Stimulated activated naive CD8-positive, alpha-beta T cell treated with anti-CD3 and anti-CD28 coated beads, Interleukin-15, amount 100 ng/mL, for 72 hours (primary cell): ENCODE results near the gene SH3D19.
A peak's percentile ranks its signal among the peaks of the same experiment; 100 is the strongest.
"Not testable (repeated sequence)": the region's sequence is repeated elsewhere in the genome, so short reads cannot be mapped to it uniquely, and the experiment has no call there.

Experiments
- ATAC-seq: fragments of 150-1000 bp; cut with Tn5 transposase; 2 replicates; pipeline ENCODE4 v1.10.0; 2021; ENCODE audit warnings: mild to moderate bottlenecking, moderate library complexity
- DNase-seq, 2 donors: peaks; one replicate each; pipeline ENCODE4 v3.0.0; 2021 to 2022
- H3K27ac Mint-ChIP-seq, 2 donors: one replicate each; pipeline ENCODE4 v1.8.0; 2022; ENCODE audit warnings: mild to moderate bottlenecking in 2 of 2, mixed read lengths in 2 of 2, moderate library complexity in 2 of 2
- H3K27me3 Mint-ChIP-seq: one replicate; pipeline ENCODE4 v1.8.0; 2022; ENCODE audit warnings: mixed read lengths
- H3K4me1 Mint-ChIP-seq: one replicate; pipeline ENCODE4 v1.8.0; 2022; ENCODE audit warnings: mild to moderate bottlenecking, mixed read lengths
- H3K4me3 Mint-ChIP-seq, 2 donors: one replicate each; pipeline ENCODE4 v1.8.0; 2022; ENCODE audit warnings: mild to moderate bottlenecking in 2 of 2, mixed read lengths in 2 of 2, moderate library complexity in 1 of 2
- H3K9me3 Mint-ChIP-seq, 2 donors: one replicate each; pipeline ENCODE4 v1.8.0; 2022; ENCODE audit warnings: mixed read lengths in 2 of 2

Gene SH3D19

DNA sequence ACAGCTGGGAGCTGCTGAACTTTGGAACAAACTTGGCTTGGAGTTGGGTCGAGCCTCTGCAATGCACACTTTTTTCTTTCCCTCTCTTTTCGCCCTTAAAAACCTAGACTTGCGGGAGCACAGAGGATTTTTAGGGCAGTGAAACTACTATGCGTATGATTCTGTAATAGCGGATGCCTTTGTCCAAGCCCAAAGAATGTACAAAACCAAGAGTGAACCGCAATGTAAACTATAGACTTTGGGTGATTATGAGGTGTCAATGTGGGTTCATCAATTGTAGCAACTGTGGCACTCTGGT is 493 bp upstream of the SH3D19 start:
- peaks cover 0 to 3% of the 10 kb centered on the region in 2 donors for H3K9me3 Mint-ChIP-seq
- peak overlapping the region; percentile 81 to 85 for H3K4me3 Mint-ChIP-seq
- ATAC-seq (no peak), DNase-seq (no peak)
- H3K27me3 Mint-ChIP-seq: peaks cover 62% of the 10 kb centered on the region
- peaks cover 8% of the 10 kb centered on the region for H3K4me1 Mint-ChIP-seq
- no peak overlapping the region for H3K27ac Mint-ChIP-seq

- H3K4me3 Mint-ChIP-seq: peak overlapping the region; percentile 57 to 72
- H3K27me3 Mint-ChIP-seq: peaks cover 74% of the 10 kb centered on the region
- no peak overlapping the region for H3K27ac Mint-ChIP-seq
Observed at GRCh38 chr4:151324752-151325110, 674 bp downstream of the SH3D19 start.

GRCh38 chr4:151324124-151324751 is 1.2 kb downstream of the SH3D19 start:
- H3K4me3 Mint-ChIP-seq: peak overlapping the region in 1 of 2 donors; percentile 57

More at GRCh38 chr4:151324752-151325110, 674 bp downstream of the SH3D19 start:
- Mint-ChIP-seq H3K9me3 (no peaks in the 10 kb centered on the region), H3K4me1 (peaks cover 8% of the 10 kb centered on the region)
- DNase-seq: peak; percentile 4 to 41
- ATAC-seq: peak; percentile 74

DNA sequence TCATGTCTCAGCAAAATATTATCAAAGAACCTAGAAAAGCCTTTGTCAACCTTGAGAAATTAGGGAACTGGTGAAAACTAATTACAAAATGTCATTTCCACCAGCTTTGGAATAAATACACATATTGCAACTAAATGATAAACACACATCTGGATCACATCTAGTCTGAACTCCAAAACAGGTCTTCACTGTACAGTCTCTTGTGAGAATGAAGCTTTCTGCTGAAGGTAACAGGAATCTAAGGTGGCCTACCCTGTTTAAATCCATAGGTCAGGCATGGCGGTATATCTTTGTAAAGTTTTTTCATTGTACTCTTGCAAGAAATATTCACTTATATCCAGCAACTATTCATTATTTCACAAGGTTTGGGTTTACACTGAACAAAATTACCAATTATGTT is 1.7 kb downstream of the SH3D19 start:
- peaks cover 8% of the 10 kb centered on the region for H3K4me1 Mint-ChIP-seq
- DNase-seq: no peak
- H3K27ac Mint-ChIP-seq: no peak overlapping the region
- H3K4me3 Mint-ChIP-seq: no peak overlapping the region
- H3K9me3 Mint-ChIP-seq: no peaks in the 10 kb centered on the region
- ATAC-seq: no peak
- peaks cover 80% of the 10 kb centered on the region for H3K27me3 Mint-ChIP-seq

More at GRCh38 chr4:151324124-151324751, 1.2 kb downstream of the SH3D19 start:
- Mint-ChIP-seq H3K9me3 (no peaks in the 10 kb centered on the region), H3K27ac (no peak overlapping the region), H3K4me1 (peaks cover 8% of the 10 kb centered on the region), H3K27me3 (peaks cover 79% of the 10 kb centered on the region)
- DNase-seq (no peak), ATAC-seq (no peak)

- Mint-ChIP-seq H3K4me3 (no peak overlapping the region), H3K4me1 (peaks cover 8% of the 10 kb centered on the region), H3K27me3 (peaks cover 80% of the 10 kb centered on the region), H3K27ac (no peak overlapping the region), H3K9me3 (no peaks in the 10 kb centered on the region)
- ATAC-seq (no peak), DNase-seq (no peak)
Observed at GRCh38 chr4:151322570-151322969, 2.8 kb downstream of the SH3D19 start.

DNA sequence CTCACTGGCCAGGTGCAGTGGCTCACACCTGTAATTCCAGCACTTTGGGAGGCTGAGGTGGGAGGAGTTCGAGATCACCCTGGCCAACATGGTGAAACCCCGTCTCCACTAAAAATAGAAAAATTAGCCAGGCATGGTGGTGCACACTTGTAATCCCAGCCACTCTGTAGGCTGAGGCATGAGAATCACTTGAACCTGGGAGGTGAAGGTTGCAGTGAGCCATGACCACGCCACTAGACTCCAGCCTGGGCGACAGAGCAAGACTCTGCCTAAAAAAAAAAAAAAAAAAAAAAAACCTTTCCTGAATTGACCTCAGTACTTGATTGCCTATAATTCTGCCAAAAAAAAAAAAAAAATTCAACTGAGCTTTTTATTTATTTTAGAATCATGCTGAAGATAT is 3.2 kb downstream of the SH3D19 start:
- not testable (repeated sequence) for DNase-seq, H3K9me3 Mint-ChIP-seq, H3K4me1 Mint-ChIP-seq, H3K4me3 Mint-ChIP-seq, H3K27ac Mint-ChIP-seq, ATAC-seq
- H3K27me3 Mint-ChIP-seq: peaks cover 80% of the 10 kb centered on the region

DNA sequence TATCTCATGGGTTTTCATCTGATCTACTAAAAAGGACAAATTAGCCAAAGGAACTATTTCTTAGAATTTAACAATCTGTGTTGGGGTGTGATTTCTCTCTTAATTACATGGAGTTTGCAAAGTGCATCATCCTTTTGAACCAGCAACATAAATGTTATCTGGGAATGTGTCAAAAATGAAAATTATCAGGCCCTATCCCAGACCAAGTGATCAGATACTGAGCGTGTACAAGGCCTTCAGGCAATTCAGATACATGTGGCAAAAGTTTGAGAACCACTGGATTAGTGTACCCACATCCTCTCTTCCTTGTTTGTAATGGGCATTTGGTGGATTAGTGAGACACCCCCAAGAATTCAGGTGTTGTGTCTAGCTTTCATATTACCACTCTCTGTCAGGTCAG is 3.8 kb downstream of the SH3D19 start:
- no peak for ATAC-seq
- H3K4me3 Mint-ChIP-seq: no peak overlapping the region
- H3K27me3 Mint-ChIP-seq: peaks cover 75% of the 10 kb centered on the region
- no peak for DNase-seq
- no peak overlapping the region for H3K27ac Mint-ChIP-seq
- H3K4me1 Mint-ChIP-seq: peaks cover 8% of the 10 kb centered on the region
- H3K9me3 Mint-ChIP-seq: no peaks in the 10 kb centered on the region

DNA sequence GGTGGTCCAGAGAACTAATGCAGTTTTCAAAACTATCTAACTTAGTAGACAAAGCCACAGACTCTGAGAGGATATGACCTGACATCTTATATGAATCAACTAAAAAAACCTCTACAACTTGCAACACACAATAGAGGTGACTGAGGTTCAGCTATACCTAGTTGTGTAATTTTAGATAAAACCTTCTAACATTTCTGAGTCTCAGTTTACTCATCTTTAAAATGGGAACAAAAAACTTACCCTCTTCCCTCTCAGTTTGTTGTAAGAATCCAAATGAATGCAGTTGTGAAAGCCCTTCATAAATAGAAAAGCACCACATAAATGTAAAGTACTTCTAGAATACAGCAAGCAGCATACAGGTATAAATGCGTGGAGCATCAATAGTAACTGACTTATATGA is 5.9 kb downstream of the SH3D19 start:
- ATAC-seq (no peak), DNase-seq (no peak)
- H3K27me3 Mint-ChIP-seq: peaks cover 70% of the 10 kb centered on the region
- no peaks in the 10 kb centered on the region for H3K9me3 Mint-ChIP-seq
- H3K4me3 Mint-ChIP-seq: no peak overlapping the region
- no peaks in the 10 kb centered on the region for H3K4me1 Mint-ChIP-seq
- no peak overlapping the region for H3K27ac Mint-ChIP-seq

- no peaks in the 10 kb centered on the region for H3K9me3 Mint-ChIP-seq
- H3K27me3 Mint-ChIP-seq: peaks cover 59% of the 10 kb centered on the region
- no peak for DNase-seq
- H3K4me3 Mint-ChIP-seq: no peak overlapping the region
- H3K4me1 Mint-ChIP-seq: no peaks in the 10 kb centered on the region
- ATAC-seq: no peak
- no peak overlapping the region for H3K27ac Mint-ChIP-seq
Observed at GRCh38 chr4:151318307-151319006, 6.9 kb downstream of the SH3D19 start.

DNA sequence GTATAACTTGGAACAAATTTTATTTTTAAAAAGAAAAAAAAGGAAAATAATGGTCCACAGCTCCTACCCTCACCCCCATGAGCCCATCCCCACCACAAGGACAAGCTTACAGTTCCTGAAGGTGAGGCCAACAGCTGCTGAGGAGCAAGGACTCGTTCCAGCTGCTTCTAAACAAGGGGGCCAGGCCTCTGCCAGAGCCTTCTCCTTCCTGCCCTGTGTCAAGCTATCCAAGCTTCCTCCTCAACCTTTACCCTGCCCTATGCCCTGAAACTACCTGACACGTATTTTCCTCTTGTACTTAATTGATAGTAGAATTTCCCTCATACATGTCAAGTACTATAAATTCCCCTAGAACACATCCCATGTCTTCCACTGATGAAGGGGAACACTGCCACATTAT is 8.8 kb downstream of the SH3D19 start:
- no peaks in the 10 kb centered on the region for H3K9me3 Mint-ChIP-seq
- no peak for ATAC-seq
- H3K4me3 Mint-ChIP-seq: no peak overlapping the region
- DNase-seq: no peak
- peaks cover 41% of the 10 kb centered on the region for H3K27me3 Mint-ChIP-seq
- H3K27ac Mint-ChIP-seq: no peak overlapping the region
- no peaks in the 10 kb centered on the region for H3K4me1 Mint-ChIP-seq

- H3K27me3 Mint-ChIP-seq: peaks cover 28% of the 10 kb centered on the region
- ATAC-seq: no peak
- no peak overlapping the region for H3K4me3 Mint-ChIP-seq
- H3K27ac Mint-ChIP-seq: no peak overlapping the region
- H3K4me1 Mint-ChIP-seq: no peaks in the 10 kb centered on the region
- no peak for DNase-seq
- no peaks in the 10 kb centered on the region for H3K9me3 Mint-ChIP-seq
Observed at GRCh38 chr4:151315212-151315886, 10.1 kb downstream of the SH3D19 start.

- peaks cover 20% of the 10 kb centered on the region for H3K27me3 Mint-ChIP-seq
Observed at GRCh38 chr4:151314479-151314878, 10.9 kb downstream of the SH3D19 start.

DNA sequence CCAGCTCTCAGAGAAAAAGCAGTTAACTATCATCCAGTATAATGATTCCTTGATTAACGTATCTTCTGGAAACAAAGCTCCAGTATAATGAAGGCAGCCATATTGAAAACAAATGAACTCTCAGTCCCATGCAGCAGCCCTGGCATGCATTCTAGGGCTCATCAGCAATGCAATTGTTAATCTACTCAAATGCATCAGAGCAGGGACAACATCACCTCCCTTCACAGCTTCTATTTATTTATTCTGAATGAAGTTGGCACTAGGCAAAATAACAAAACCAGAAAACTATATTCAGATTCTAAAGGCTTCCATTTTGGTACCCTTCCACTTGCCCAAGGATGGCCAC is 11.4 kb downstream of the SH3D19 start:
- H3K9me3 Mint-ChIP-seq: no peaks in the 10 kb centered on the region

More at GRCh38 chr4:151314479-151314878, 10.9 kb downstream of the SH3D19 start:
- ATAC-seq (no peak), DNase-seq (no peak)
- H3K9me3 Mint-ChIP-seq: no peaks in the 10 kb centered on the region
- H3K4me1 Mint-ChIP-seq: no peaks in the 10 kb centered on the region
- H3K4me3 Mint-ChIP-seq: no peak overlapping the region
- H3K27ac Mint-ChIP-seq: no peak overlapping the region

GRCh38 chr4:151313306-151314009 is 11.9 kb downstream of the SH3D19 start:
- Mint-ChIP-seq H3K27me3 (peaks cover 16% of the 10 kb centered on the region), H3K4me3 (no peak overlapping the region), H3K27ac (no peak overlapping the region), H3K4me1 (no peaks in the 10 kb centered on the region), H3K9me3 (no peaks in the 10 kb centered on the region)
- DNase-seq: no peak
- no peak for ATAC-seq

More for the DNA sequence above, 11.4 kb downstream of the SH3D19 start:
- ATAC-seq: no peak
- no peak for DNase-seq
- H3K4me3 Mint-ChIP-seq: no peak overlapping the region
- H3K27me3 Mint-ChIP-seq: peaks cover 16% of the 10 kb centered on the region
- no peak overlapping the region for H3K27ac Mint-ChIP-seq
- H3K4me1 Mint-ChIP-seq: no peaks in the 10 kb centered on the region

DNA sequence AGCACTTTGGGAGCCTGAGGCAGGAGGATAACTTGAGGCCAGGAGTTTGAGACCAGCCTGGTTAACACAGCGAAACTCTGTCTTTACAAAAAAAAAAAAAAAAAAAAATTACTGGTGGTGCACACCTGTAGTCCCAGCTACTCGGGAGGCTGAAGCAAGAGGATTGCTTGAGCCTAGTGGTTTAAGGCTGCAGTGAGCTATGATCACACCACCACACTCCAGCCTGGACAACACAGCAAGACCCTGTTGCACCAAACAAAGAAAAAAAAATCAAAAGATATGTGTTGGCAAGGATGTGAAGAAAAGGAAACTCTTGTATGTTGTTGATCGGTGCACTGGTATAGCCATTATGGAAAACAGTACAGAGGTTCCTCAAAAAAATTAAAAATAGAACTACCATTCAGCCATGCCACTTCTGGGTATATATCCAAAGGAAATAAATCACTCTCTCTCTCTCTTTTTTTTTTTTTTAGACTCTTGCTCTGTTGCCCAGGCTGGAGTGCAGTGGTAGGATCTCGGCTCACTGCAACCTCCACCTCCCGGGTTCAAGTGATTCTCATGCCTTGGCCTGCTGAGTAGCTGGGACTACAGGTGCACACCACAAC is 15.2 kb downstream of the SH3D19 start:
- H3K27ac Mint-ChIP-seq: no peak overlapping the region
- ATAC-seq (no peak), DNase-seq (no peak)
- no peaks in the 10 kb centered on the region for H3K9me3 Mint-ChIP-seq
- H3K4me1 Mint-ChIP-seq: no peaks in the 10 kb centered on the region
- peaks cover 4% of the 10 kb centered on the region for H3K27me3 Mint-ChIP-seq
- no peak overlapping the region for H3K4me3 Mint-ChIP-seq
